Ureter (tissue), 1 donor: ENCODE results near the gene KRTAP4-5. TPM values are rescaled to one million over a fixed set of nuclear protein-coding genes. Genes with fewer than 3 reads are reported as not detected.
"Not testable (repeated sequence)": the region's sequence is repeated elsewhere in the genome, so short reads cannot be mapped to it uniquely, and the experiment has no call there.

Source experiments
- DNase-seq: peaks from one replicate; pipeline ENCODE4 v3.0.0-alpha.2; 2020; ENCODE audit warnings: low spot score
- total RNA-seq: library from RNA; stranded (reverse); gene quantifications from one replicate; pipeline ENCODE4 v1.2.4, GENCODE V29; 2023
- donor health status: DM: yes; HTN: yes; CAD: no.

Gene KRTAP4-5
- total RNA-seq, 1 donor from 2014 or later: not detected

DNA sequence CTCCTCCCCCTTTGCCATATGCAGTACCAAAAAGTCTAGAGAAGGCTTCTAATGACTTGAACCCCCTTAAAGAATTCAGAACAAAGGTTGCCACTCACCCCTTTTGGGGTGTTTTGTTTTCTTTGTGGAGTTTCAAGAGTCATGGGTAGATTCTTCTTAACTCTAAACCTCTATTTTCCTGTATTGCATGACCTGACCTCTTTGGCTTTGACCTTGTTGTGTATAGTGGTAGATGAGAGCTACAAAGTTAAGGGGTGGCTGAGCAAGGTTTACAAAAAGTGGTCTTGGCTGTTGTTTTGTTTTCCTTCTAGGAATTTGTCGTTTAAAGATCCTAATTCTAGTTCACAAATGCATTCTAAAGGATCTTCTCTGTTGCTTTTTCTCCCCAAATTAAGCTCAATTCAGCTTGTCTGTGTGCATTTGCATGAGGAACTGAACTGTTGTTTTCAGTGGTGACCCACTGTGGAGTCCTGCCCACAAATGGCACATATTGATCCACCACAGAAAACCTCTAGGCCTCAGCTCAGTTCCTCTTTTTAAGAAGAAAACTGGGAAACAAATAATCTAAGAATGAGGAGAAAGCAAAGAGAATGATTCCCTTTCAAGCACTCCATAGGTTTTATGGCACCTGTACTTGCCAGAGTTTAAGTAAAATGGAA lies 40.8 kb downstream of the KRTAP4-5 start:
- not testable (repeated sequence) for DNase-seq

GRCh38 chr17:41107941-41108450 lies 41.6 kb downstream of the KRTAP4-5 start:
- no peak for DNase-seq

DNA sequence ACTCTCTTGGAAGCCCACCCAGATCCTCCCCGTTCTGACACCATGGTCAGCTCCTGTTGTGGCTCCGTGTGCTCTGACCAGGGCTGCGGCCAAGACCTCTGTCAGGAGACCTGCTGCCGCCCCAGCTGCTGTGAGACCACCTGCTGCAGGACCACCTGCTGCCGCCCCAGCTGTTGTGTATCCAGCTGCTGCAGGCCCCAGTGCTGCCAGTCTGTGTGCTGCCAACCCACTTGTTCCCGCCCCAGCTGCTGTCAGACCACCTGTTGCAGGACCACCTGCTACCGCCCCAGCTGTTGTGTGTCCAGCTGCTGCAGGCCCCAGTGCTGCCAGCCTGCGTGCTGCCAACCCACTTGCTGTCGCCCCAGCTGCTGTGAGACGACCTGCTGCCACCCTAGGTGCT lies 44.3 kb downstream of the KRTAP4-5 start, which contains the start of gene KRTAP4-9:
Gene KRTAP4-9, plus strand, starts transcription at position 43 of the 400 bp plus-strand sequence. Its CDS starts 0 bp downstream, at position 43.
- not testable (repeated sequence) for DNase-seq

DNA sequence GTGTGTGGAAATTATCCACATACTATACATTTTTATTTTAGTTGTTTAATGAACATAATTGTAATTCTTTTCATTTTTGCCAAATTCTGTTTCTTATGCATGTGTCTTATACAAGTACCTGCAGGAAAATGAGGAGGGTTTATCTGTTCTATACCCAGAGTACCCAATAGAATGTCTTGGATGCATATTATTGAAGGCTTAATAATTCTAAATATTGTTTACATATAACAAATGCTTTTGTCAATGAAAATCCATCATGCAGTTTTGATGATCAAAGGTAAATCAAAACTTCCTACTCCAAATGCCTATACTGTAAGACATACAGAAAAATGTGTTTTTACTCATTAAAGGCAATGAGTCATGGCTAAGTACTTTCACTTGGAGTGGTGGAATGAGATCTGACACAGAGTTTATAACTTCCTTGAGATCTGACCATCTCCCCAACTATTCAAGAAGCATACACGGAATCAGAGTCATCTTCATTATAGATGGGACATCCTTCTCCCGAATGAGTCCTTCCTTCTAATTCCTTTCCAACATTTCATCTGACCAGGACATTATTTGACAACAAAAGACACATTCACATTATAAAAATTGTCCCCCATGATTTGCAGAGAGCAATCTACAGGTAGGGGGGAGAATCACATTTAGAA lies 45.1 kb downstream of the KRTAP4-5 start:
- not testable (repeated sequence) for DNase-seq

DNA sequence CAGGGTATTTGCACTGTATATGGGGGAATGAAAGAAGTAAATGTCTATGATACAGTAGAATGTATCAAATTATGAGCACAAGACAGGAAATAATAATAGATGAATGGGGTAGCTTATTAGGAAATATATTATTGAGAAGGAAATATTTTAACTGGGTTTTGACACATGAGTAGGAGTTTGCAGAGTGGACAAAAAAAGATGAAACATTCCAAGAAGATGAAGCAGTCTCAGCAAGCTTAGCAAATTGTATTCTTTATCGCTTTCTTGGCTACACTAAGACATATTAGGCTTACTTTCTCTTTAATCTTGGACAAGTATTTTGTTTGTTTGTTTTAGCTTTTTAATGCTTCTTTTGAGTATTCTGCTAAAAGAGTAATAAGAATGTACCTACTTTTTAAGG lies 45.7 kb downstream of the KRTAP4-5 start:
- DNase-seq: no peak

DNA sequence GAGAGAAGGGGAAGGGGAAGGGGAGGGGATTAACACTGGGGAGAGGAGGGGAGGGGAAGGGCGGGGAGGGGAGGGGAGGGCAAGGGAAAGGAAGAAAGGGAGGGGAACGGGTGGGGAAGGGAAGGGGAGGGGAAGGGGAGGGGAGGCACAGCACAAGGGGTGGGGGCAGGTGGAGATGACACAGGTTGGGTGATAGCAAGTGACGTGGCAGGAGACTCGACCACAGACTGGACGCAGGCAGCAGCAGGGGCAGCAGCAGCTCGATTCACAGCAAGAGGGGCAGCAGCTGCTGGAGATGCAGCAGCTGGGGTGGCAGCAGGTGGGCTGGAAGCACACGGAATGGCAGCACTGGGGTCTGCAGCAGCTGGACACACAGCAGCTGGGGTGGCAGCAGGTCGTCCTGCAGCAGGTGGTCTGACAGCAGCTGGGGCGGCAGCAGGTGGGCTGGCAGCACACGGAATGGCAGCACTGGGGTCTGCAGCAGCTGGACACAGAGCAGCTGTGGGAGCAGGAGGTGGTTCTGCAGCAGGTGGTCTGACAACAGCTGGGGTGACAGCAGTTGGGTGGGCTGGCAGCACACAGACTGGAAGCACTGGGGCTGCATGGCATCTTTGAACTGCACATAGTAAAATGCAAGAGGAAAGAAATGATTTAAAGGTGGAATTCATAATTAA lies 47.9 kb downstream of the KRTAP4-5 start, which contains the start of gene KRTAP4-16:
Gene KRTAP4-16, minus strand, starts transcription at position 624 of the 674 bp plus-strand sequence. Its CDS starts 0 bp downstream, at position 624.
- DNase-seq: no peak

DNA sequence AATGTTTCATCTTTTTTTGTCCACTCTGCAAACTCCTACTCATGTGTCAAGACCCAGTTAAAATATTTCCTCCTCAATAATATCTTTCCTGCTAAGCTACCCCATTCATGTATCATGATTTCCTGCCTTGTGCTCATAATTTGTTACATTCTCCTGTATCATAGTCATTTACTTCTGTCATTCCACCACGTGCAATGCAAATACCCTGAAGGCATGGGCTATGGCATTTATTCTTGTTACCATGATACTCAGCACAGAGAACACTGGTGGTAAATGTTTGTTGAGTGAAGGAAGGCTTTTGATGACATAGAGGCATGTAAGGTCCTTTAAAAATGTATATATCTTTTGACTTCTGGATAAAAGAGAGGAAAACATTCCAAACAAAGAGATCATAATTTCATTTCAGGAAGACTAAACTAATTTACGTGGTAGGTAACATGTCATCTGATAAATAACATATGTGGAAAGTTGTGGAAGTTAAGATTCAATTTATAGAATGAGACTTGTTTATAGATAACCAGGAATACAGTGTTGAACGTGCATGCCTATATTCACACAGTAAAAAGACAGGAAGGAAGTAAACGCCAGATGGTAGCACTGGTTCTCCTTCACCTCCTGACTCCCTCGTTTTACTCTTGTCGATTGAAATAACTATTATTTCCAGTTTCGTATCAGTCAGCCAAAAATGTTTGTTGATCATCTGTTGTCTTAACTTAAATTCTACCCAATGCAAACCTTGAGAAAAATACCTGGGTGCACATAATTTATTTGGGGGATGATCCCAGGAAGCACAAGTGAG lies 49.7 kb downstream of the KRTAP4-5 start:
- DNase-seq: not testable (repeated sequence)

Other genes starting within 250 kb of the KRTAP4-5 start
- 3.9 TPM for gene KRT23, start 212.2 kb downstream of the KRTAP4-5 start, total RNA-seq
- not detected for gene KRT39, start 182.9 kb downstream of the KRTAP4-5 start, total RNA-seq
- gene KRT40, start 165.5 kb downstream of the KRTAP4-5 start, total RNA-seq: not detected
- not detected for gene KRTAP3-3, start 155.7 kb downstream of the KRTAP4-5 start, total RNA-seq
- gene KRTAP3-2, start 149.9 kb downstream of the KRTAP4-5 start, total RNA-seq: not detected
- not detected for gene KRTAP3-1, start 140.7 kb downstream of the KRTAP4-5 start, total RNA-seq
- not detected for gene KRTAP1-5, start 122.6 kb downstream of the KRTAP4-5 start, total RNA-seq
- gene KRTAP1-4, start 119.6 kb downstream of the KRTAP4-5 start, total RNA-seq: not detected
- not detected for gene KRTAP1-3, start 115.0 kb downstream of the KRTAP4-5 start, total RNA-seq
- gene KRTAP1-1, start 108.4 kb downstream of the KRTAP4-5 start, total RNA-seq: not detected
- not detected for gene KRTAP2-1, start 102.5 kb downstream of the KRTAP4-5 start, total RNA-seq
- not detected for gene KRTAP2-2, start 94.6 kb downstream of the KRTAP4-5 start, total RNA-seq
- gene KRTAP2-3, start 89.7 kb downstream of the KRTAP4-5 start, total RNA-seq: not detected
- not detected for gene KRTAP2-4, start 83.9 kb downstream of the KRTAP4-5 start, total RNA-seq
- gene KRTAP4-7, start 65.7 kb downstream of the KRTAP4-5 start, total RNA-seq: not detected
- not detected for gene KRTAP4-8, start 51.7 kb downstream of the KRTAP4-5 start, total RNA-seq
- not detected for gene KRTAP4-16, start 47.6 kb downstream of the KRTAP4-5 start, total RNA-seq
- gene KRTAP4-9, start 44.4 kb downstream of the KRTAP4-5 start, total RNA-seq: not detected
- not detected for gene KRTAP4-11, start 31.5 kb downstream of the KRTAP4-5 start, total RNA-seq
- gene KRTAP4-12, start 25.6 kb downstream of the KRTAP4-5 start, total RNA-seq: not detected
- gene KRTAP4-6, start 9.3 kb downstream of the KRTAP4-5 start, total RNA-seq: not detected
- gene KRTAP4-4, start 10.9 kb upstream of the KRTAP4-5 start, total RNA-seq: not detected
- not detected for gene KRTAP4-3, start 18.4 kb upstream of the KRTAP4-5 start, total RNA-seq
- gene KRTAP4-2, start 28.4 kb upstream of the KRTAP4-5 start, total RNA-seq: not detected
- not detected for gene KRTAP4-1, start 35.1 kb upstream of the KRTAP4-5 start, total RNA-seq
- not detected for gene KRTAP9-1, start 40.1 kb upstream of the KRTAP4-5 start, total RNA-seq
- gene KRTAP9-2, start 76.8 kb upstream of the KRTAP4-5 start, total RNA-seq: not detected
- gene KRTAP9-3, start 82.6 kb upstream of the KRTAP4-5 start, total RNA-seq: not detected
- gene KRTAP9-8, start 88.2 kb upstream of the KRTAP4-5 start, total RNA-seq: not detected
- not detected for gene KRTAP9-4, start 99.9 kb upstream of the KRTAP4-5 start, total RNA-seq
- gene KRTAP9-9, start 105.6 kb upstream of the KRTAP4-5 start, total RNA-seq: not detected
- not detected for gene KRTAP9-6, start 115.6 kb upstream of the KRTAP4-5 start, total RNA-seq
- not detected for gene KRTAP9-7, start 125.9 kb upstream of the KRTAP4-5 start, total RNA-seq
- gene KRTAP29-1, start 153.0 kb upstream of the KRTAP4-5 start, total RNA-seq: not detected
- not detected for gene KRTAP16-1, start 159.5 kb upstream of the KRTAP4-5 start, total RNA-seq
- gene KRTAP17-1, start 165.9 kb upstream of the KRTAP4-5 start, total RNA-seq: not detected
- not detected for gene KRT33A, start 201.0 kb upstream of the KRTAP4-5 start, total RNA-seq
- not detected for gene KRT33B, start 220.0 kb upstream of the KRTAP4-5 start, total RNA-seq
- gene KRT34, start 232.5 kb upstream of the KRTAP4-5 start, total RNA-seq: not detected
- gene KRT31, start 247.8 kb upstream of the KRTAP4-5 start, total RNA-seq: not detected